Measurements from ENCODE around the gene FAM78B. TPM values are rescaled to one million over a fixed set of nuclear protein-coding genes. Genes with fewer than 3 reads are reported as not detected.

FAM78B gene
- total and polyA plus RNA-seq, 2 of the 8 experiments (the other 6 are each of a cell fraction or from before 2014, with no cell fraction given) = 2.3 to 3.6 TPM

DNA sequence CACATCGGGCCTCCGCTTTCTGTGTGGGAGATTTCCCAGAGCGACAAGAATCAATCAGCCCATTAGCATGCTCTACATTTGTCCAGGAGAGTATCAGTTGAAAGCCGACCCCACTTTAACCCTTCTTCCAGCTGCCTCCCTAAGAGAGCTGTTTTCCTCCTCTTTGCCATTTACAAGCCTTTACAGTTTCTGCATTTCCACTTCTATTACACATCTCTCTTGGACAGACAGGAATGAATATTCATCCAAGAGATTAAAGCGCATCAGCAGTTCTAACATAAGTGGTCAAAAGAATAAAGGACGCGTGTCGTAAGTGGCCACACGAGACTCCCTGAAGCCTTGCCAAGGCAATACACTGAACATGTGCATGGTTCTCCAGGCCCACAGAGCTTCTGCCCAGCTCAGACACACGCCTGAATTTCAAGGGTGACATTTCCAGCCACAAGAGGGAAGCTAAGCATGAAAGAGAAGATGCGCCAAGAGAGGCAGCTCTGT, 47.3 kb downstream of the FAM78B start:
- Histone ChIP-seq H3K36me3 (ENCODE audit: control insufficient read depth in 2 of 4, insufficient read depth in 4 of 4, low read length in 3 of 4) (no peaks in the 10 kb centered on the region), H3K4me3 (ENCODE audit: extremely low read depth in 1 of 4, insufficient read depth in 2 of 4, low read depth in 3 of 4, low read length in 4 of 4) (no peak overlapping the region), H2AFZ (ENCODE audit: low read length) (no peak overlapping the region), H4K5ac (ENCODE audit: insufficient read length, low read depth, low read length) (no peak overlapping the region), H3K4me1 (replicated peaks in 1 of 4; ENCODE audit: control insufficient read depth in 3 of 4, insufficient read depth in 4 of 4, low read length in 3 of 4) (peaks cover 0 to 2% (median under 1%) of the 10 kb centered on the region in 4 experiments; a peak in 4 of 7 replicates), H3K56ac (replicated peaks; ENCODE audit: insufficient read length, low read depth, low read length) (no peak overlapping the region), H2BK5ac (ENCODE audit: low read depth, low read length) (no peak overlapping the region), H3K4ac (replicated peaks; ENCODE audit: insufficient read length, low read depth, low read length) (no peak overlapping the region), H3K9me3 (ENCODE audit: insufficient read depth in 2 of 2, low read depth in 1 of 2, low read length in 1 of 2) (no peaks in the 10 kb centered on the region), H3K4me2 (ENCODE audit: insufficient read depth in 1 of 2, low read depth in 2 of 2, low read length in 2 of 2) (no peak overlapping the region), H3K9ac (replicated peaks in 1 of 4; ENCODE audit: extremely low read depth in 1 of 4, low read depth in 3 of 4, low read length in 3 of 4) (no peak overlapping the region), H4K8ac (ENCODE audit: extremely low read depth, insufficient read depth, low read length) (no peak overlapping the region), H2BK20ac (ENCODE audit: low read length) (no peak overlapping the region), H3K23me2 (ENCODE audit: low read depth, low read length) (no peaks in the 10 kb centered on the region), H3K14ac (ENCODE audit: insufficient read length) (no peak overlapping the region), H3K27ac (ENCODE audit: low read depth, low read length) (no peak overlapping the region), H3K27me3 (replicated peaks in 1 of 4; ENCODE audit: control insufficient read depth in 3 of 4, extremely low read depth in 1 of 4, insufficient read depth in 3 of 4, low read length in 3 of 4) (no peaks in the 10 kb centered on the region), H3K79me1 (ENCODE audit: low read depth, low read length) (no peaks in the 10 kb centered on the region), H2BK12ac (ENCODE audit: low read depth, low read length) (no peak overlapping the region), H4K91ac (replicated peaks; ENCODE audit: insufficient read length, low read length) (no peak overlapping the region), H4K20me1 (replicated peaks in 1 of 2; ENCODE audit: control insufficient read depth in 1 of 2, insufficient read depth in 2 of 2, low read length in 2 of 2) (no peaks in the 10 kb centered on the region), H3K23ac (ENCODE audit: insufficient read length) (no peak overlapping the region), H3K18ac (ENCODE audit: extremely low read depth, low read length) (no peak overlapping the region), H3K79me2 (ENCODE audit: control insufficient read depth in 1 of 2, insufficient read depth in 2 of 2, low read length in 2 of 2) (no peaks in the 10 kb centered on the region), H2BK15ac (ENCODE audit: low read length) (no peak overlapping the region), H2AK5ac (ENCODE audit: low read depth, low read length) (no peak overlapping the region), H2BK120ac (replicated peaks; ENCODE audit: low read depth, low read length) (no peak overlapping the region)
- FAIRE-seq (no peak), DNase-seq (ENCODE audit: low read depth in 1 of 2, low spot score in 2 of 2) (no peak)
- POLR2A ChIA-PET (ENCODE audit: partially characterized antibody) = no interaction called here
- WGBS, 2 experiments (ENCODE audit: extremely low coverage in 1 of 2, insufficient coverage in 1 of 2, insufficient read length in 1 of 2, insufficient replicate concordance in 2 of 2, low coverage in 1 of 2, low lambda C conversion rate in 2 of 2, missing lambda C conversion rate in 1 of 2) = 77% methylated on average over 11 of the region's 11 CpGs; no CpG with 5 or more reads in 1 of the 2 experiments
- CTCF ChIA-PET (ENCODE audit: partially characterized antibody) = interaction anchor here (1.5 to 1.7 kb wide), 3 partner anchors 17 to 195 kb away, joined by 3 to 5 read pairs (median 4); no protein-coding TSS in a partner anchor
- no peak for TF ChIP-seq TAF7 (optimal IDR thresholded peaks at IDR 0.05; ENCODE audit: borderline replicate concordance, low read depth, low read length)
- no peak for TF ChIP-seq SAP30 (IDR thresholded peaks at IDR 0.05; ENCODE audit: insufficient read depth, insufficient replicate concordance, low read length)
- no peak for TF ChIP-seq RNF2 (IDR thresholded peaks at IDR 0.05; ENCODE audit: borderline replicate concordance, low read depth, low read length, missing control alignments, poor library complexity, severe bottlenecking)
- no peak for TF ChIP-seq RFX5 (IDR thresholded peaks at IDR 0.05; ENCODE audit: borderline replicate concordance, low read depth, low read length)
- TF ChIP-seq SP4 (IDR thresholded peaks at IDR 0.05; ENCODE audit: low read length) = no peak
